ENCODE data around the gene CUEDC1.

Gene CUEDC1

GRCh38 chr17:57832314-57833178 is 122.7 kb downstream of the CUEDC1 start:
- DNase-seq (ENCODE audit: low spot score): no peak

GRCh38 chr17:57830880-57831279 is 124.3 kb downstream of the CUEDC1 start:
- DNase-seq (ENCODE audit: low spot score): no peak

- DNase-seq (ENCODE audit: low spot score): no peak
Measured at GRCh38 chr17:57823469-57824401, 131.5 kb downstream of the CUEDC1 start.

- DNase-seq (ENCODE audit: low spot score): no peak
Measured at GRCh38 chr17:57819867-57820266, 135.3 kb downstream of the CUEDC1 start.

GRCh38 chr17:57819285-57819684 is 135.9 kb downstream of the CUEDC1 start:
- DNase-seq (ENCODE audit: low spot score): no peak

GRCh38 chr17:57818066-57818465 is 137.1 kb downstream of the CUEDC1 start:
- no peak for DNase-seq (ENCODE audit: low spot score)

- no peak for DNase-seq (ENCODE audit: low spot score)
Measured at GRCh38 chr17:57817299-57817698, 137.9 kb downstream of the CUEDC1 start.

- no peak for DNase-seq (ENCODE audit: low spot score)
Measured at GRCh38 chr17:57814421-57814820, 140.8 kb downstream of the CUEDC1 start.

- DNase-seq (ENCODE audit: low spot score): peak; percentile 17
Measured at GRCh38 chr17:57811638-57812280, 143.5 kb downstream of the CUEDC1 start.
